Measurements from ENCODE around the gene KMT5C.
A peak's percentile ranks its signal among the peaks of the same experiment; 100 is the strongest.

The KMT5C gene

GRCh38 chr19:55348317-55349034, 8.8 kb downstream of the KMT5C start:
- DNase-seq: no peak

- DNase-seq: no peak
These were observed 11.1 kb downstream of the KMT5C start for GRCh38 chr19:55350620-55351315.

- no peak for DNase-seq
These were observed 12.4 kb downstream of the KMT5C start for GRCh38 chr19:55352040-55352439.

- DNase-seq: no peak
These were observed 13.0 kb downstream of the KMT5C start for GRCh38 chr19:55352549-55353145.

GRCh38 chr19:55353356-55353802, 13.7 kb downstream of the KMT5C start:
- DNase-seq: no peak

GRCh38 chr19:55353803-55354697, 14.4 kb downstream of the KMT5C start:
- peak; percentile 81 for DNase-seq

- no peak for DNase-seq
These were observed 15.1 kb downstream of the KMT5C start, which contains the start of gene COX6B2 for GRCh38 chr19:55354698-55355212. Gene COX6B2 (minus strand): TSS chr19:55354719. CDS start chr19:55354521, 198 bp downstream.

GRCh38 chr19:55355213-55355821, 15.6 kb downstream of the KMT5C start:
- DNase-seq: no peak

- DNase-seq: no peak
These were observed 18.8 kb downstream of the KMT5C start for GRCh38 chr19:55358493-55358892.

- no peak for DNase-seq
These were observed 19.6 kb downstream of the KMT5C start for GRCh38 chr19:55358943-55359908.

- no peak for DNase-seq
These were observed 21.2 kb downstream of the KMT5C start for GRCh38 chr19:55360902-55361301.

- DNase-seq: no peak
These were observed 22.7 kb downstream of the KMT5C start for GRCh38 chr19:55362174-55362989.

- DNase-seq: no peak
These were observed 23.5 kb downstream of the KMT5C start, which contains the start of gene GARIN5B for GRCh38 chr19:55362990-55363716. Gene GARIN5B (minus strand): TSS chr19:55363260. CDS start chr19:55363066, 194 bp downstream.

- no peak for DNase-seq
These were observed 25.6 kb downstream of the KMT5C start for GRCh38 chr19:55365245-55365644.

- no peak for DNase-seq
These were observed 26.3 kb downstream of the KMT5C start for GRCh38 chr19:55365964-55366363.

GRCh38 chr19:55366790-55367189, 27.1 kb downstream of the KMT5C start:
- no peak for DNase-seq

- DNase-seq: no peak
These were observed 28.4 kb downstream of the KMT5C start for GRCh38 chr19:55368106-55368505.

GRCh38 chr19:55368701-55369563, 29.3 kb downstream of the KMT5C start:
- DNase-seq: no peak

Measured in CD4-positive, alpha-beta T cell treated with Interleukin-15 for 1 hour (primary cell).